Body of pancreas (tissue), 4 donors: ENCODE results near the gene CCN5.

Experiments used
- CTCF ChIP-seq, 7 experiments: fragments of 450-650 bp in 4 of 7; fragments of 200-600 bp in 3 of 7; sonication (generic) in 3 of 7; IDR thresholded peaks; one replicate each; pipeline ENCODE4 v1.5.1; 2016 to 2019; ENCODE audit warnings: antibody characterized with exemption in 7 of 7
- POLR2A ChIP-seq, 3 donors: fragments of 450-650 bp; IDR thresholded peaks; one replicate each; pipeline ENCODE4 v1.6.1; 2016; ENCODE audit warnings: antibody characterized with exemption in 3 of 3, mild to moderate bottlenecking in 2 of 3

GRCh38 chr20:44690781-44691423 lies 24.3 kb upstream of the CCN5 start:
- TF ChIP-seq POLR2A (IDR thresholded peaks at IDR 0.05) (no peak), CTCF (IDR thresholded peaks at IDR 0.05) (no peak)
